CD4-positive, alpha-beta T cell (primary cell): ENCODE results near the gene NOP56. TPM values are rescaled to one million over a fixed set of nuclear protein-coding genes. Genes with fewer than 3 reads are reported as not detected.

Source experiments
- ATAC-seq: fragments of 200-7000 bp; cut with Tn5 transposase; one replicate; pipeline ENCODE4 v1.10.0; 2022; ENCODE audit warnings: mild to moderate bottlenecking; ENCODE audit not compliant: poor library complexity
- CTCF ChIA-PET: fragments of 350-600 bp; sonication (Branson Sonifier 250); formaldehyde crosslinking; loops from one replicate; lab custom pipeline; 2021; ENCODE audit warnings: antibody characterized with exemption, inconsistent platforms; lab: Charles Lee
- POLR2A ChIA-PET: fragments of 350-600 bp; sonication (Branson Sonifier 250); formaldehyde crosslinking; loops from one replicate; lab custom pipeline; 2021; ENCODE audit warnings: antibody characterized with exemption, inconsistent platforms; lab: Charles Lee
- DNase-seq, 14 experiments: peaks; one replicate each; pipeline ENCODE4 v3.0.0-alpha.2; 2013 to 2020; ENCODE audit warnings: mixed read lengths in 2 of 14
- H3K27ac ChIP-seq, 2 donors: one replicate each; pipeline versions ENCODE4 v1.5.1 to v1.7.0; 2013; ENCODE audit warnings: low read length in 2 of 2, low read depth in 1 of 2, mild to moderate bottlenecking in 1 of 2
- H3K27me3 ChIP-seq, 2 experiments: 1 replicate in 1 of 2; 2 replicates in 1 of 2; pipeline versions ENCODE4 v1.6.1 to v1.7.0; 2013; ENCODE audit warnings: low read length in 2 of 2, control low read depth in 1 of 2, mild to moderate bottlenecking in 1 of 2, moderate library complexity in 1 of 2; ENCODE audit not compliant: insufficient read depth in 2 of 2, control insufficient read depth in 1 of 2
- H3K36me3 ChIP-seq: one replicate; pipeline ENCODE4 v1.6.1; 2013; ENCODE audit warnings: low read length, control low read depth; ENCODE audit not compliant: insufficient read depth
- H3K4me1 ChIP-seq: one replicate; pipeline ENCODE4 v1.6.1; 2013; ENCODE audit warnings: low read length, control low read depth; ENCODE audit not compliant: insufficient read depth
- H3K4me3 ChIP-seq: one replicate; pipeline ENCODE4 v1.5.1; 2013; ENCODE audit warnings: mild to moderate bottlenecking, low read length, moderate library complexity
- H3K9me3 ChIP-seq, 2 experiments: 1 replicate in 1 of 2; 2 replicates in 1 of 2; pipeline versions ENCODE4 v1.6.1 to v1.7.0; 2013; ENCODE audit warnings: low read length in 2 of 2, mild to moderate bottlenecking in 2 of 2, control low read depth in 1 of 2, moderate library complexity in 1 of 2; ENCODE audit not compliant: control insufficient read depth in 1 of 2, insufficient read depth in 1 of 2
- H3K27ac Mint-ChIP-seq: one replicate; pipeline ENCODE4 v1.8.0; 2020; ENCODE audit warnings: mixed read lengths
- H3K27me3 Mint-ChIP-seq: one replicate; pipeline ENCODE4 v1.8.0; 2021; ENCODE audit warnings: mixed read lengths
- H3K36me3 Mint-ChIP-seq: one replicate; pipeline ENCODE4 v1.8.0; 2021; ENCODE audit warnings: low read depth, mixed read lengths
- H3K4me1 Mint-ChIP-seq: one replicate; pipeline ENCODE4 v1.8.0; 2021; ENCODE audit warnings: low read depth, mixed read lengths
- H3K4me3 Mint-ChIP-seq: one replicate; pipeline ENCODE4 v1.8.0; 2020; ENCODE audit warnings: mild to moderate bottlenecking, mixed read lengths
- H3K9me3 Mint-ChIP-seq: one replicate; pipeline ENCODE4 v1.8.0; 2020; ENCODE audit warnings: mixed read lengths
- intact Hi-C, 2 experiments: fragments of 100-400 bp; cut with DNase I in 1 of 2; cut with micrococcal nuclease in 1 of 2; formaldehyde crosslinking; loops; one replicate each; pipeline versions ENCODE4 v1.15.1 to v1.9.0; 2023 to 2025; cut with DNase I, micrococcal nuclease
- total RNA-seq, 174 experiments: library from RNA in 2 of 174; stranded (reverse) in 2 of 174; gene quantifications; one replicate each; pipeline ENCODE4 v1.2.3 and lab custom pipeline; 2021 to 2026
- TF ChIP-seq, protein P1 (sequence below): fragments of 200-600 bp; IDR thresholded peaks from one replicate; pipeline ENCODE4 v1.8.0; 2022; ENCODE audit warnings: antibody characterized with exemption, mild to moderate bottlenecking

NOP56 gene
- total RNA-seq, 2 experiments from 2014 or later, result 261 to 262 TPM

DNA sequence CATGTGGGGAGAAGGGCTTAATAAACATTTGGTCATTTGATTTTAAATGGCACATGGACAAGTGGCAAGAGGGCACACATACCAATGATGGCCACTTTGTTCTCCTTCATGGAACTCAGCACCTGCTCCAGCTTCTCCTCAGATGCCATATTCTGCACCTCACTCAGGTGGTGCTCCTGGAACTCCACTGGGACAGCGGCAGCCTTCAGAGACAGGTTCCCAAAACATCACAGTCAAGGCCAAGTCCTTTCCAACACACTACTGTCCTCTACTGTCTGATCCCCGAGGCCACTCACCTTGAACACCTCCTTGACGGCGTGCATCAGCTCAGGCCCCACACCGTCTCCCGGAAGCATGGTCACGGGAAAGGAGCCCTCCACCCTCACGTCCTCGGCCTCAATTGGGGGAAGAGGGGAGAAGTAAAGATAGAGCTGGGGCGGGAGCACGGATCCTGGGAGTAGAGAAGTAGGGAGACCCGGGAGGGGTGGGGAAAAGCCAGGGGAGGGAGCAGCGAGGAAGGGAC is 11.0 kb downstream of the NOP56 start:
- DNase-seq (no peak), ATAC-seq (no peak)
- Histone ChIP-seq H3K4me3 (peak overlapping the region; percentile 90), H3K27ac (peak overlapping the region; percentile 77 to 96), H3K9me3 (no peaks in the 10 kb centered on the region), H3K4me1 (peaks cover 18% of the 10 kb centered on the region), H3K36me3 (peaks cover 39% of the 10 kb centered on the region), H3K27me3 (no peaks in the 10 kb centered on the region)
- H3K4me1 Mint-ChIP-seq, result peaks cover 28% of the 10 kb centered on the region
- POLR2A ChIA-PET, result interaction anchor here (0.7 to 7.2 kb wide), 12 partner anchors 9 to 210 kb away, joined by 3 to 124 read pairs (median 6); partner anchors contain the start of genes EBF4, NOP56, PTPRA and SNRPB
- CTCF ChIA-PET, result interaction anchor here (1.2 to 2.2 kb wide), 5 partner anchors 8 to 139 kb away, joined by 4 to 8 read pairs (median 4); partner anchors contain the start of gene NOP56
- no peaks in the 10 kb centered on the region for H3K9me3 Mint-ChIP-seq
- peak overlapping the region; percentile 91 for H3K27ac Mint-ChIP-seq
- intact Hi-C loops, result loop anchor here in 1 of 2 experiments (5.0 kb wide), 4 partner anchors 141 to 744 kb away; partner anchors contain the start of genes DNAAF9, PTPRA and STK35
- TF ChIP-seq, protein P1, sequence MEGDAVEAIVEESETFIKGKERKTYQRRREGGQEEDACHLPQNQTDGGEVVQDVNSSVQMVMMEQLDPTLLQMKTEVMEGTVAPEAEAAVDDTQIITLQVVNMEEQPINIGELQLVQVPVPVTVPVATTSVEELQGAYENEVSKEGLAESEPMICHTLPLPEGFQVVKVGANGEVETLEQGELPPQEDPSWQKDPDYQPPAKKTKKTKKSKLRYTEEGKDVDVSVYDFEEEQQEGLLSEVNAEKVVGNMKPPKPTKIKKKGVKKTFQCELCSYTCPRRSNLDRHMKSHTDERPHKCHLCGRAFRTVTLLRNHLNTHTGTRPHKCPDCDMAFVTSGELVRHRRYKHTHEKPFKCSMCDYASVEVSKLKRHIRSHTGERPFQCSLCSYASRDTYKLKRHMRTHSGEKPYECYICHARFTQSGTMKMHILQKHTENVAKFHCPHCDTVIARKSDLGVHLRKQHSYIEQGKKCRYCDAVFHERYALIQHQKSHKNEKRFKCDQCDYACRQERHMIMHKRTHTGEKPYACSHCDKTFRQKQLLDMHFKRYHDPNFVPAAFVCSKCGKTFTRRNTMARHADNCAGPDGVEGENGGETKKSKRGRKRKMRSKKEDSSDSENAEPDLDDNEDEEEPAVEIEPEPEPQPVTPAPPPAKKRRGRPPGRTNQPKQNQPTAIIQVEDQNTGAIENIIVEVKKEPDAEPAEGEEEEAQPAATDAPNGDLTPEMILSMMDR, result no peak
- H3K36me3 Mint-ChIP-seq, result peaks cover 53% of the 10 kb centered on the region
- H3K4me3 Mint-ChIP-seq, result peak overlapping the region; percentile 94
- H3K27me3 Mint-ChIP-seq, result no peaks in the 10 kb centered on the region

DNA sequence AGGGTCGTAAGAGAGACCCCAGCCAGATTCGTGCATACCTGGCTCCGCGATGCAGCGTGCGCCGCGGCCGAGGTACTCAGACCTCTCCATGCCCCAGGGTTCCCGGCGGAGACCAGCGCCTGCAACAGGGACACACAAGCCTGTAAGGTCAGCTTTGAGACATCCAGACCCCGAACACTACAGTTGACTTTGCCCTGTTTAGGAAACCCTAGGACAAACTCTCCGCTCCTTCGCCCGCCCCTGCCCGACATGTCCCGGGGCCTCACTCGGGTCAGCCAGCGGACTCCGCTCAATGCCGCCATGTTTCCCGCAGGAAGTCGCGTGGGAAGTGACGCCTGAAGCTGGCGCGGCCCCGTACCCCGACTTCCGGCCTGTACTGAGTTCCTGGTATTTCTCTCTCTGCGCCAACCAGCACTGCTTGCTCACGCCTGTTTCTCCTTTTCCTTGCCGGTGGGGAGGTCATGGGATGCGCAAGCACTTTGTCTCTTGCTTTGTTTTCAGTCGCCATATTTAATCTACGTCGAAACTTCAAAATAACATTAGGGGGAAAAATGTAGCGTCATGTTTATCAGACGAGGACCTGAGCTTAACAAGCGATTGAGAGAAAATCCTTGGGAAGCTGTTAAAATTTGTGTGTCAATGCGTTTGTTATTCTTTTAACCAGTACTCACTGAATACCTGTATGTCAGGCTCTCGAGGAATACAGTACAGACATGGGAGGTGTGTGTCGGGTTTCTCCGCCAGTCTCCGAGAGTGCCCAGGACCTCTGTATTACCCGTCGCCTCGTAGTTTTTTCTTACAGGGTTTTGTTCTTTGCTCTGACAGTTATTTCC is 11.7 kb downstream of the NOP56 start, which contains the start of gene IDH3B:
Gene IDH3B (minus strand): TSS at position 330 of the 833 bp plus-strand sequence. CDS start 28 bp downstream, at position 302.
- ChIA-PET POLR2A (interaction anchor here (0.7 to 7.2 kb wide), 17 partner anchors 10 to 744 kb away, joined by 3 to 124 read pairs (median 5); partner anchors contain the start of genes EBF4, NOP56, PTPRA and SNRPB), CTCF (interaction anchor here (1.2 to 2.2 kb wide), 5 partner anchors 9 to 140 kb away, joined by 4 to 8 read pairs (median 4); partner anchors contain the start of gene NOP56)
- H3K27me3 ChIP-seq, result no peaks in the 10 kb centered on the region
- H3K27ac ChIP-seq, result peak within 1 kb of the TSS; percentile 77 to 96
- peak within 1 kb of the TSS; percentile 94 for H3K4me3 Mint-ChIP-seq
- H3K27ac Mint-ChIP-seq, result peak within 1 kb of the TSS; percentile 91
- H3K4me1 Mint-ChIP-seq, result peaks cover 28% of the 10 kb centered on the region
- peaks cover 46% of the 10 kb centered on the region for H3K36me3 Mint-ChIP-seq
- no peaks in the 10 kb centered on the region for H3K27me3 Mint-ChIP-seq
- TF ChIP-seq, protein P1, result no peak
- no peaks in the 10 kb centered on the region for H3K9me3 Mint-ChIP-seq
- H3K9me3 ChIP-seq, result no peaks in the 10 kb centered on the region
- peak; percentile 83 to 96 (median 89) for DNase-seq
- H3K4me3 ChIP-seq, result peak within 1 kb of the TSS; percentile 90
- ATAC-seq, result peak; percentile 99
- intact Hi-C loops, result loop anchor here (1.0 to 5.0 kb wide), 5 partner anchors 12 to 743 kb away; partner anchors contain the start of genes NOP56 (in 2 of the 2), DNAAF9 (in 1 of the 2), PTPRA (in 1 of the 2) and STK35 (in 1 of the 2)
- H3K4me1 ChIP-seq, result peaks cover 18% of the 10 kb centered on the region
- H3K36me3 ChIP-seq, result peaks cover 32% of the 10 kb centered on the region

DNA sequence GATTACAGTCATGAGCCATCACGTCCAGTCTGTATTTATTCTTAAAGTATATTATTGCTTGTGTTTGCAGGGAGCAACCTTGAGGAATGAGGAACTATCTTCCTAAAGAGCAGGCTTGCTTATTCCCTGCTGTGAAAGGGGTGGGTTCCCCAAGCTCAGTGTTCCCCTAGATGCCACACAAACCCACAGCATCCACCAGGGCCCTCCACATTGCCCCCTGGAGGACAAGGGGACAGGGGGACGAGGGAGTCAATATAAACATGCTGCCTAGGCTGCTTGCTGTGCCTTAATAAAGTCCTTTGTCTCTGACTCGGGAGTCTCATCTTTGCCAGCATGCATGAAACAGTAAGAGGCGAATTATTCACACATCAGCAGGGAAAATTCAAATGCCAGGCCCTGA is 19.5 kb downstream of the NOP56 start:
- no peaks in the 10 kb centered on the region for H3K27me3 ChIP-seq
- no peak for ATAC-seq
- CTCF ChIA-PET, result no interaction called here

More for the DNA sequence above, 19.5 kb downstream of the NOP56 start:
- no peak overlapping the region for H3K27ac ChIP-seq
- H3K4me1 ChIP-seq, result no peaks in the 10 kb centered on the region
- Mint-ChIP-seq H3K27me3 (peaks cover 10% of the 10 kb centered on the region), H3K9me3 (no peaks in the 10 kb centered on the region), H3K27ac (no peak overlapping the region), H3K36me3 (no peaks in the 10 kb centered on the region), H3K4me1 (no peaks in the 10 kb centered on the region), H3K4me3 (no peak overlapping the region)
- TF ChIP-seq, protein P1, result no peak
- intact Hi-C loops, result no loop called here
- no peaks in the 10 kb centered on the region for H3K36me3 ChIP-seq
- H3K4me3 ChIP-seq, result no peak overlapping the region
- no peak for DNase-seq
- POLR2A ChIA-PET, result no interaction called here
- no peaks in the 10 kb centered on the region for H3K9me3 ChIP-seq
